HCEC 1CT (cell line): ENCODE data around the gene PIK3R6.
A peak's percentile ranks its signal among the peaks of the same experiment; 100 is the strongest.

ENCODE experiments used
- DNase-seq: peaks from one replicate; pipeline ENCODE4 v3.0.0-alpha.2; 2017

Gene PIK3R6

DNA sequence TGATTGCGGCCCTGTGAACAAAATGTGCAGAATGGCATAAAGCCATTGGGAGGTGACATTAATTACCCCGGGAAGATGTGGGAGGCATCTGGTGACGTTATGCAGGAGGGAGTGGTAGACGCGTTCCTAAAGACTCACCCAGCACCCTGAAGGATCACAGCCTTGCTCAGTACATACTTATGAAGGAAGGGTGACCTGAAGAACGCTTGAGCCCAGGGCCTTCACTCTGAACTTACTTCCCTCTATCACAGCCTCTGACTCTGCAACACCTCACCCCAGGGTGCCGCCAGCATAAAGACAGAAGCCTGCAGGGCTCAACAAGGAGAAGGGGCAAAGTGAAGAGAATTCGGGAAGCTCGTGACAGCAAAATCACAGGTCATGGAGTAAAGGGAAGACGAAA, 77.7 kb downstream of the PIK3R6 start:
- no peak for DNase-seq

DNA sequence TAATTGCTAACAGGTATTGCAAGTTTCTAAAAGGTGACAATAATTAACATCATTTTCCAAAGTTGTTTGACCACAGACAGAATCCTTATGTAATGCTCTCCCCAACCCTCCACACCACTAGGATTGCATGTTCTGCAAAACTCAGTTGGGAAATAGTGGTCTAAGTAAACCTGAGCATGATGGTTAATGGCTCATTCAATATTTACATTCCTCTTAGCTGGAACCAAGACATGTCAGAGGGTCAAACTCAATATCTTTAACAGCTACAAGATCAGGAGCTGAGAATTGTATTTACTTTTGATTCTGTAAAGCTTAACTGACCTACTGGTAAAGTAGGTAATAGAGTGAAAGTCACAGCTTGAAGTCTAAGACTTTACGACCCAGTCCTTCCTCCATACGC, 78.5 kb downstream of the PIK3R6 start:
- no peak for DNase-seq

DNA sequence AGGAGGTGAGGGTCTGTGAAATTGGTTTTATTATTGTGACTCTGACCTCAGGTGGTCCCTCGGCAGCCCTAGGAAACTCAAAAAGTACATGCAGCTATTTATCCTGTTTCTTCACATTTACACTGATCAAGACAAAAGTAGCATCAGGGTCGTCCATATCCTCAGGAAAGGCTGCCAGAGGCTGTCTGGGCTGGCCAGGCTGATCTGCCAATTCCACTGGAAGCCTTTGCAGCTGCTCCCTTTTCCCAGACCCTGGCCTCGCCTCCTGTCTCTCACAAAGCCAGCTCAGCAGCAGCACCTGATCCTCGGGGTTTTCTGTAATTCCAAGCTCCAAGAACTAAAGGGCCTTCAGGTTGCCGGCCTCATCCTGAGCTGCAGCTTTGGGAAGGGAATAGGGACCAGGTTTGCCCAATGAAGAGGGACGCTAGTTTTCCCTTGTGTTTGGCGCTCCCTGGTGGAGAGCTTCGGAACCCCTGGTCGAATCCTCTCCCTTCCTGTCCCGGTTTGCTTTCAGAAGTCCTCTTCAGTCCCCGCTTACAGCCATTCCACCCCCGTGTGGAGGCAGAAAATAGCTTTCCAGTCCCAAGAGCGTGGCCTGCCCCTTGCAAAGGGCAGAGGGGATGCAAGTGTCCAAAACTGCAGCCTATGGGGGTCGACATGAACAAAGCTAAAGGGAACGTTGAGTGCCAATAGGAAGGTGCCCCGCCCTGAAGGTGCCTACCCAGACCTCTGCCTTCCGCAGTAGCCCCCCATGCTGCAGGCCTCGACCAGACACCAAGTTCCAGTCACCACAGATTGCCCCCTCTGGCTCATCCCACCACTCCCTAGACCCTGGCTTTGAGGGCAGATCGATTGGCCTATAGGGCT, 81.7 kb downstream of the PIK3R6 start:
- DNase-seq, result peak; percentile 45

DNA sequence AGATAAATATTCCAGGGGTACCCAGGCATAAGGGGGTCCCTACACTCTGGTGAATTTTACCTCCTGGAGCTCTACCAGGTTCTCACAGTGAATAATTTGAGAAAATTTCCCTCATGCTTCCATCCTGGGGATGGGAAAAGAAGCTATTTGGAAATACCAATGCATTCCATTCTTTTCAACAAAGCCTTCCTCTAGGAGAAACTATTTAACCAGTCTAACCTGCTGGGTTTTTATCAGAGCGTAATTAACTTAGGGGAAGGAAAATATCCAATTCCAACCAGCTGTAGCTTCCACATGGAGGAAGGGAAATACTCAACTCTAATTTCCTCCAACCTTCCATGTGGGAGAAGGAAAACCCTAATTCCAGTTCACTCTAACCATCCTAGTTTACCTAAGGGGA, 85.3 kb downstream of the PIK3R6 start:
- DNase-seq, result no peak

DNA sequence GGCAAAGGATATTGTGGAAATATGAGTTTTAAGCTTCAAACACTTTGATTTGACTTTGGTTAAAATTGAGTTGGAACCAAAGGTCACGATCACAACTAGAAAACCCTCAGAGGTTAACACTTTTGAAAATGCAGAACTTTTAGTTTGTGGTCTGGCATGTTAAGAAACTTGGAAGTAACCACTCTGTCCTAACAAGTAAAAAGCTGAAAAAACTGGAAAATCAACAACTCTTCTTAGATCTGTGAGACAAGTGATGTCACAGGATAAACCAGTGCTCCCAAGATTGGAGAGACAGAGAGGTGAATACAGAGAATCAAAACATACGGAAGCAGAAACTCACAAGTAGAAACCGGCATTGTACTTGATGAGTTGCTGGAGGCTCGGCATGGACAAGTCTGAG, 85.7 kb downstream of the PIK3R6 start:
- DNase-seq, result no peak

DNA sequence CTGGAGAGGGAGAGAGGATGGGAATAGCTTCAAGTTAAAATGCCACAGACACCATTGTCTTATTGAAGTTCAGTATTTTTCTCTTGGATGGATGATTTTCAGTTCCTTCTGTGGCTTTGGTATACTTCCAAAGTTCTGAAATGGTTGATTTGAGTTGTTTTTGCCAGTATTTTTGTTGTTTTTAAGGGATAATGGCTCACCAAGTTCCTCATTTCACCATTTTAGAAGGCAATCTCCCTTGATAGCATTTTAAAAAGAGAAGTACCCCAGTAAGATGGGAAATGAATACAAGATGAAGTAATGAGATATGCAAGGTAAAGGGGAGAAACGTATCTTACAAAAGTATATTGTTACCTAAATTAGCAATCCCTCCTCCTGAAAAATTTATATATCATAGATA, 90.6 kb downstream of the PIK3R6 start:
- DNase-seq, result no peak

DNA sequence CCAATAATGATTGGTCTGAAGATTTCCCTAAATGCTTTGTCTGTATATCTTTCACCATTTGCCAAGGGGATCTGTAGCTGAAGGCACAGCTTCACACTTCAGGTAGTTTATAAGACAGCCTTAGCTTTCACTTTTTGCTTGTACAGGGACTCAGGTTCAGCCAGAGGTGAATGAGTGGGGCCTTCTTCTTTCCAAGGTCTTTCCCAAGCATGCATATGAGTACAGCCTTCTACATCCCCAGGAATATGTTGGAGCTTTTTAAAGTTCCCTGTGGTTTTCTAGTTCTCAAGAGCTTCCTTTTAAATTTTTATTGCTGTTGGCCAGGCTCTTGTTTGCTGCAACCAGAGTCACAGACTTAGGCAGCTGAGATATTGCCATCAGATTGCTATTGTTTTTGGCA, 91.2 kb downstream of the PIK3R6 start:
- no peak for DNase-seq

DNA sequence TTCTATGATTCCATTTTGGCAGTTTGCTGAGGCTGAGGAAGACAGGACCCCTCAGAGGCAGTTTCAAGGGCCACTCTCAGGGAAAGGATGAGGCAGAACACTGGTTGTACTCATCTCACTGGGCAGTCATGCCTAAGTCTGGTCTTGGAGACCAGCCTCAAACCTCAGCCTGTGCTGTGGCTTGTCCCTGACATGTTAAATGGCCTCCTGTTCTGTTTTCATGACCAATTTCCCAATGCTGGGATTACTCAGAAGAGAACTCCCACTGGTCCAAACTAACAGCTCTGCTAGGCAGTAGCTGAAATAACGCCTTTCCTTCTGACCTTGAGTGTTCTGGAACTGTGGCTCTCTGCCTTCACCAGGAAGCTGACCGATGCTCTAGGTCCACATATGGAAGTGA, 100.7 kb downstream of the PIK3R6 start:
- DNase-seq, result no peak

DNA sequence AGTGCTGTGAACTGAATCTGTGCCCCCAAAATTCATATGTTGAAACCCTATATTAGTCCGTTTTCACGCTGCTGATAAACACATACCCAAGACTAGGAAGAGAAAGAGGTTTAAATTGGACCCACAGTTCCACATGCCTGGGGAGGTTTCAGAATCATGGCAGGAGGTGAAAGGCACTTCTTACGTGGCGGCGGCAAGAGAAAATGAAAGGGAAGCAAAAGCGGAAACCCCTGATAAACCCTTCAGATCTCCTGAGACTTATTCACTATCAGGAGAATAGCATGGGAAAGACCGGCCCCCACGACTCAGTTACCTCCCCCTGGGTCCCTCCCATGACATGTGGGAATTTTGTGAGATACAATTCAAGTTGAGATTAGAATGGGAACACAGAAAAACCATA, 105.5 kb downstream of the PIK3R6 start:
- no peak for DNase-seq

DNA sequence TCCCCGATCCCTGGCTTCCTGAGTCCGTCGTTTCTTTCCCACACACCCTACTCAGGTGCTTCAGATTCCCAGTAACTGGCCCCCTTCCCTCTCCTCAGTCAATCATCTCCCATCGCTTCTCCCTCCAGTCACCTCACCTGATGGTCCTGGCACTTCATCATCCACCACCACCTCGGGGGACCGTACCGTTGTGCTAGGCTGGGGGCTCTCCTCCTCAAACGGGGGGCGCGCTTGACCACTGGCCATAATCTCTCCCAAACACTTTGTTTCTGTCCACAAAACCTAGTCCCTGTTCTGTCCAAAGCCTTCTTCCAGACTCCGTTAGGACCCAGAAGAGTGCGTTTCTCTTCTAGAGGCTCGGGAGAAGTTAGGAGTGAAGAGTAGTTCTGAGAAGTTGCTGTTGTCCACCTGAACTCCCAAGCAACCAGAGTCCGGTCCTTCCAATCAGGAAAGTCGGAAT, 109.3 kb downstream of the PIK3R6 start, which contains the start of gene SPDYE4:
TSS of gene SPDYE4 (minus strand) at position 410 of the 460 bp plus-strand sequence. CDS start at position 246, 164 bp downstream.
- DNase-seq, result no peak

DNA sequence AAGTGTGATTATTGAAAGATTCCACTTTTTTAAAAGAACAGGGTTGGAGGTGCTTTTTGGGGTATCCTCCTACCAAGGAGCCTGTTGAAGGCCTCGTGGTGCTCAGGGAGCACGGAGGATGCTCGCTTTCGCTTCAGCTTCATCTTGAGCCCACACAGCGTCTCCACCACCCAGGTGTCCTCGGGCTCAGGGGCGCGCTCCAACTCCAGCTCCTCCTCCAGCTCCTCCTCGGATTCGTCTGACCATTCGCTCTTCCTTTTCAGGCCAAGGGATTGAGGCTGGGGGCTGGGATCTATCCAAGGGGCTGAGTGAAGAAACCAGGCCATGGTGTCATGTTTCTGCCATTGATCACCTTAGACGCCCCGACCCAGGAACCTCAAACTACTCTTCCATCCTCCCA, 110.3 kb downstream of the PIK3R6 start:
- no peak for DNase-seq

DNA sequence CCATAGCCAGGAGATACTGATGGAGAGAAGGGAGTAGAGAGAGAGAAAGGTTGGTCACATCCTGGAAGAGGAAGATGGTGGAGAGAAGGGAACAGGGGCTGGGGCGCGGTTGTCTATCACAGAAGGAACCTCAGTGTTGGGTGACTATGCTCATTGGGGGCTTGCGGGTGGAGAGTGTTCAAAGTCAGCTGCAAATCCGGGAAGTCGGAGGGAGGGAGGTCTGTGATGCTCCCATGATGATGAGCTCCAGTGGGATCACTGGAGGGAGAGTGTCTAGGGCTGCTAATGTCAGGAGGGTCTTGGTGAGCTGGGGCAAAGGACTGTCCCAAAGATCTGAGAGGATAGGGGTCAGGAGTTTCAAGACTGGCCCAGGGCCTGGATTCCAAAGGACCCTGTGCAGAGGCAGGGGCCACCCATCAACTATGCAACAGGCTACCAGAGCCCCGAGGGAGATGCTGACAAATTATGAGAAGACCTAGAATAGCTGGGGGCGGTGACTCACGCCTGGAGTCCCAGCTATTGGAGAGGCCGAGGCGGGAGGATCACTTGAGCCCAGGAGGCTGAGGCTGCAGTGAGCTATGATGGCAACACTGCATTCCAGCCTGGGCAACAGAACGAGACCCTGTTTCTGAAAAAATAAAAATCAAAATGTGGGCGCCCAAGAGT, 111.8 kb downstream of the PIK3R6 start:
- DNase-seq, result no peak

DNA sequence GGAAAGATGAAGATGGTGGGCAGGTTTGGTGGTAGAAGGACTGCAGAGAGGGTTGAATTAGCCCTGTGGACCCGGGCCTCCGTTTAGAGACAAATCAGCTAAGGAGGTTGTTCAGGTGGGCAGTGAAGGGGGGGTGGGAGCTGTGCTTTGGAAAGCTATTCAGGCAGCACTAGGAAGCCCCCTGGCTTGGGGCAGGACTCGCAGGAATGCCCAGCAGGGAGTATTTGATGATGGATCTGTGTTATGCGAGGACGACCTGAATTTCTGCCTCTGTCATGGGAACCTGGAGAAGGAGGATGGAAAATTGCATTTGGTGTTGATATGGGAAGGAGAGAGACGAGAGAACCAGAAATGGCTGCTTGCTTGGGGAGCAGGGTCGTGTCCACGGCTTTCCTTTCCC, 112.6 kb downstream of the PIK3R6 start:
- no peak for DNase-seq

DNA sequence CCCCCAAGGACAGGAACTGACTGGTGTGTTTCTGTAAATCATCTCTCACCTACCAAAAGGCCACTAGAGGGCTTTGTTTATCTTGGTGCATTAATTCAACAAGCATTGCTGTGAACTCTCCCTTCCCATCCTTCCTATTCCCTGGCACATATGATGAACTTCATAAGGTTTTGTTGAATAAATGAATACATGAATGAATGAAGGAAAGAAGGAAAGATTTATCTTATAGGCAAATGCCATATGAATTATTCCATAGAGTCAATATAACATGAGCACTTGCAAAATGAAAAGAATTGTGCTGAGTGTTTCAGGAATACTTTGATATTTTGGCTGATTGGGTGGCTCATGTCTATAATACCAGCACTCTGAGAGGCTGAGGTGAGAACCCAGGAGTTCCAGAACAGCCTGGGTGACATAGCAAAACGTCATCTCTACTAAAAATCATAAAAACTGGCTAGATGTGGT, 113.5 kb downstream of the PIK3R6 start:
- peak; percentile 15 for DNase-seq

DNA sequence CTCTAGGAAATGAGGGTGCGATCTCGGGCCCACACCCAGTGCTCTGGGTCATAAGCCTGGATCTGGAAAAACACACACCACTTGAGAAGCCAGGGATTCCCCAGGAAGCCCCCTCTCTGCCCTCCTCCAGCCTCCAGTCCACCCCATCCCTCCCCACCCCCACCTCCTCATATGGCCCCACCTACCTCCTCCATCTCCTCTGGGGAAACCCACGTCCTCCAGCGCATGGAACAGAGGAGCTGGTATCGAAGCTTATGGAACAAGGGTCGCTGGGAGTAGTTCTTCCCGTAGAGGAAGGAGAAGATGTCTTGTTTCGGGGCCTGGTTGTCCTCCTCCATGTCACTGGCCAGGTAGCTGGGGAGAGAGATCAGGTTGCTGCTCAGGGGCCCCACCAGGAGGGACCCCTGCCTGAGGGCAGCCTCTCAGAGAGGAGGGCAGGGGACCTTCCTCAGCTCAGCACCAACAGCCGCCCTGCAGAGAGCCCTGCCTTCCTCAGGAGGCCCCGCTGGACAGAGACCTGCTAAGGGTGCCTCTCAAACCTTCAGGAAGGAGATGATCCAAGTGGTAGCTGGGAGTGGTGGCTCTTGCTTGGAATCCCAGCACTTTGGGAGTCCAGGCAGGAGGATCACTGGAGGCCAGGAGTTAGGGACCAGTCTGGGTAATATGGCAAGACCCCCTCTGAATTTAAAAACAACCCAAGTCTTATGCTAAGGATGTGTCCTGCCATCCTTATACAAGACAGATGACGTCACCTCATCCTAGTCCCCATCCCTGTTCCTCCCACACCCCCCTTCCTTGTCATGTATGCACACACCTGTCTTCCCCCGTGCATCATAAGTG, 114.1 kb downstream of the PIK3R6 start:
- DNase-seq, result no peak
